Neural progenitor cell (in vitro differentiated cells): Measurements from ENCODE around the gene UBXN11. TPM values are rescaled to one million over a fixed set of nuclear protein-coding genes. Genes with fewer than 3 reads are reported as not detected.

Experiments used
- DNase-seq: peaks from one replicate; pipeline ENCODE4 v3.0.0-alpha.2; 2016; ENCODE audit warnings: low spot score
- H2AFZ ChIP-seq: fragments of 200-600 bp; sonication (generic); replicated peaks from 2 replicates; pipeline ENCODE4 v1.6.1; 2016; ENCODE audit warnings: antibody characterized with exemption
- H3F3A ChIP-seq: fragments of 200-600 bp; sonication (generic); 2 replicates; pipeline ENCODE4 v1.6.1; 2016; ENCODE audit warnings: antibody characterized with exemption, low read depth
- H3K27ac ChIP-seq: fragments of 200-600 bp; sonication (generic); 2 replicates; pipeline ENCODE4 v1.5.1; 2016; ENCODE audit warnings: mild to moderate bottlenecking
- H3K27me3 ChIP-seq: fragments of 200-600 bp; sonication (generic); 2 replicates; pipeline ENCODE4 v1.6.1; 2016; ENCODE audit warnings: mild to moderate bottlenecking, moderate library complexity
- H3K36me3 ChIP-seq: fragments of 200-600 bp; sonication (generic); 2 replicates; pipeline ENCODE4 v1.5.1; 2016
- H3K4me1 ChIP-seq: fragments of 200-600 bp; sonication (generic); 2 replicates; pipeline ENCODE4 v1.6.1; 2016; ENCODE audit warnings: mixed run types
- H3K4me2 ChIP-seq: fragments of 200-600 bp; sonication (generic); 2 replicates; pipeline ENCODE4 v1.6.1; 2016
- H3K4me3 ChIP-seq: fragments of 200-600 bp; sonication (generic); 2 replicates; pipeline ENCODE4 v1.5.1; 2016
- H3K79me2 ChIP-seq: fragments of 200-600 bp; sonication (generic); 2 replicates; pipeline ENCODE4 v1.6.1; 2016; ENCODE audit warnings: low read depth
- H3K9ac ChIP-seq: fragments of 200-600 bp; sonication (generic); 2 replicates; pipeline ENCODE4 v1.6.1; 2016
- H3K9me3 ChIP-seq: fragments of 200-600 bp; sonication (generic); 2 replicates; pipeline ENCODE4 v1.5.1; 2016; ENCODE audit warnings: low read depth
- H4K20me1 ChIP-seq: fragments of 200-600 bp; sonication (generic); 2 replicates; pipeline ENCODE4 v1.6.1; 2016; ENCODE audit warnings: low read depth
- H3K27ac Mint-ChIP-seq: 3 replicates; pipeline ENCODE4 v1.8.0; 2021; ENCODE audit warnings: mixed read lengths
- H3K27me3 Mint-ChIP-seq: 2 replicates; pipeline ENCODE4 v1.8.0; 2022; ENCODE audit warnings: low read depth, mild to moderate bottlenecking, inconsistent platforms, moderate library complexity, mixed read lengths; ENCODE audit not compliant: insufficient read depth
- H3K36me3 Mint-ChIP-seq: 3 replicates; pipeline ENCODE4 v1.8.0; 2021; ENCODE audit warnings: mixed read lengths
- H3K4me1 Mint-ChIP-seq: 3 replicates; pipeline ENCODE4 v1.8.0; 2021; ENCODE audit warnings: mixed read lengths
- H3K4me3 Mint-ChIP-seq: 3 replicates; pipeline ENCODE4 v1.8.0; 2021; ENCODE audit warnings: mild to moderate bottlenecking, moderate library complexity, mixed read lengths
- H3K9me3 Mint-ChIP-seq: 3 replicates; pipeline ENCODE4 v1.8.0; 2020; ENCODE audit warnings: mixed read lengths
- EZH2 ChIP-seq: fragments of 200-600 bp; sonication (generic); IDR thresholded peaks from 2 replicates; pipeline ENCODE4 v1.6.1; 2017; ENCODE audit warnings: antibody characterized with exemption, mild to moderate bottlenecking, moderate library complexity
- EZH2phosphoT487 ChIP-seq: fragments of 200-600 bp; sonication (generic); IDR thresholded peaks from 2 replicates; pipeline ENCODE4 v1.6.1; 2017; ENCODE audit warnings: antibody characterized with exemption
- total RNA-seq: library from RNA; depleted of rRNA; stranded (reverse); fragments of >200 nt; gene quantifications from 2 replicates; pipeline ENCODE4 v1.2.3, GENCODE V29; 2015; ENCODE audit warnings: low replicate concordance
- TF ChIP-seq, protein P1 (sequence below): fragments of 200-600 bp; sonication (generic); IDR thresholded peaks from 2 replicates; pipeline ENCODE4 v1.5.1; 2017; ENCODE audit warnings: antibody characterized with exemption, mild to moderate bottlenecking

The UBXN11 gene
- total RNA-seq, 1 donor from 2014 or later = 5.9 TPM

DNA sequence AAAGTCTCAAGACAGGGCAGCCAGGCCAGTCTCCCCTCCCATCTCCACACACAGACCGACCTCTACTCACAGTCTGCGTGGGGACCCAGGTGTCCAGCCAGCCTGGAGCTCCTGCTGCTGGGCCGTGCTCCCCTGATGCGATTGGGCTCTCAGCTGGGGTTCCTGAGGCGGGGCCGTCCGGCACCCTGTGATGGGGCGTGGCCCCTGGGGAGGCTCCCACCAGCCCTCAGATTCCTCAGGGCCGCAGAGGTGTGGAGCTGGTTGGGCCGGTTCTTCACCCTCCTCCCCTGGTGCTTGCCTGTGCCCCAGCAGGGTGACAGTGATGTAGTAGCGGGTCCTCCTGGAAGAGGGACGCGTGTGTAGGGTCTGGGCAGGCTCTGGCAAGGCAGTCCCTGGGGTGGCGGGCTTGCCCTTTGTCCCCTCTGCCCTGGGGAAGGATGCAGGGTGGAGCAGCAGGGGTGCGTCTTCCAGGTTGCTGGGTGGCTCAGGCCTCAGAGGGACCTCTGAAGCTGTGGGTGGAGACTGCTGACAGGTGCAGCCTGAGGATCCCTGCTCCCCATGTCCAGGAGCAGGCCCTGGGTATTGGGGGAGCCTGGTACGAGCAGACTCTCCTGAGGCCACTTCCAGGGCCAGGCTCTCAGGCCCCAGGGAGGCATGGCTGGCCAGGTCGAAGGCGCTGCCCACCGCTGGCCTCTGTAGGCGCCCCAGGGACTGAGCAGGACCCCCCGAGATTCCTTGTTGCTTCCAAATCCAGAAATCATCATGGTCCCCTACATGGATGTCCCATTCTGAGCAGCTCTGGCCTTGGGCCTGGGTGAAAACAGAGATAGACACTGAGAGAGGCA, 47.8 kb upstream of the UBXN11 start, which contains the start of gene CRYBG2:
CRYBG2 (minus strand) TSS at position 155 of the 845 bp plus-strand sequence. CDS start 7,473 bp downstream, outside the sequence.
- no peak for DNase-seq
- Histone ChIP-seq H4K20me1 (no peaks in the 10 kb centered on the region), H3K27ac (no peak within 1 kb of the TSS), H3K9ac (no peak within 1 kb of the TSS), H3K9me3 (no peaks in the 10 kb centered on the region), H3K4me3 (no peak within 1 kb of the TSS), H3F3A (peaks cover 24% of the 10 kb centered on the region), H3K27me3 (peaks cover 16% of the 10 kb centered on the region), H3K4me2 (no peak within 1 kb of the TSS), H3K4me1 (peaks cover 40% of the 10 kb centered on the region), H2AFZ (no peak within 1 kb of the TSS), H3K79me2 (no peaks in the 10 kb centered on the region), H3K36me3 (no peaks in the 10 kb centered on the region)
- H3K9me3 Mint-ChIP-seq = no peaks in the 10 kb centered on the region
- TF ChIP-seq EZH2 = no peak
- TF ChIP-seq, protein P1, sequence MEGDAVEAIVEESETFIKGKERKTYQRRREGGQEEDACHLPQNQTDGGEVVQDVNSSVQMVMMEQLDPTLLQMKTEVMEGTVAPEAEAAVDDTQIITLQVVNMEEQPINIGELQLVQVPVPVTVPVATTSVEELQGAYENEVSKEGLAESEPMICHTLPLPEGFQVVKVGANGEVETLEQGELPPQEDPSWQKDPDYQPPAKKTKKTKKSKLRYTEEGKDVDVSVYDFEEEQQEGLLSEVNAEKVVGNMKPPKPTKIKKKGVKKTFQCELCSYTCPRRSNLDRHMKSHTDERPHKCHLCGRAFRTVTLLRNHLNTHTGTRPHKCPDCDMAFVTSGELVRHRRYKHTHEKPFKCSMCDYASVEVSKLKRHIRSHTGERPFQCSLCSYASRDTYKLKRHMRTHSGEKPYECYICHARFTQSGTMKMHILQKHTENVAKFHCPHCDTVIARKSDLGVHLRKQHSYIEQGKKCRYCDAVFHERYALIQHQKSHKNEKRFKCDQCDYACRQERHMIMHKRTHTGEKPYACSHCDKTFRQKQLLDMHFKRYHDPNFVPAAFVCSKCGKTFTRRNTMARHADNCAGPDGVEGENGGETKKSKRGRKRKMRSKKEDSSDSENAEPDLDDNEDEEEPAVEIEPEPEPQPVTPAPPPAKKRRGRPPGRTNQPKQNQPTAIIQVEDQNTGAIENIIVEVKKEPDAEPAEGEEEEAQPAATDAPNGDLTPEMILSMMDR = no peak
- TF ChIP-seq EZH2phosphoT487 = no peak
- peaks cover 18% of the 10 kb centered on the region for H3K27me3 Mint-ChIP-seq
- H3K4me3 Mint-ChIP-seq = peak within 1 kb of the TSS; percentile 59
- H3K36me3 Mint-ChIP-seq = no peaks in the 10 kb centered on the region
- H3K27ac Mint-ChIP-seq = peak within 1 kb of the TSS; percentile 72
- peaks cover 74% of the 10 kb centered on the region for H3K4me1 Mint-ChIP-seq

DNA sequence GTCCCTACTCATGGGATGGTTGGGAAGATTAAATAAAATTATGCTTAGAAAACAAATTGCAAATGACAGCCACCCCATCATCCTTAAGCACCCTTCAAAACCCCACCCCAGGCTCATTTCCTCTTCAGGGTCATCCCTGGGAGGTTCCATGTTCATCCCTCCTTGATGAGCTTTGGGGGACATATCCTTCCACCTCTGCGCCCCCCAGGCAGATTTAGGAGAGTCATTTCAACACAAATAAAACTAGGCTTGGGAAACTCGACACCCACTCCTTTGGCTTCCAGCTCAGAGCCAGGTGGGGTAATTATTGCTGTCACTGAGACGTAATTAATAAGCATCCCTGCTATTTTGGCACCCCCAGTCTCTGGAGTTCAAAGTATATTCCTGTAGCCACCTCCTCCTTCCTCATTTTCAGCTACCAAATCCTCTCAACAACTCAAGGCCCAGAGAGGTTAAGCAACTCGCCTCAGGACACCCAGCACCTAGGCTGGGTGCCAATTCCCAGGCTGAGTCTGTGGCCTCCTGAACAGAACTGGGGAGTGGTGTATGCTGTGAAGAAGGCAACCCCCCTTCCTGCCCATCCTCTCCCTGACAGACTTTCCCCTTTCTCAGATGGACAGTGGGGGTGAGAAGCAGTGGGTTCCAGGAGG, 46.9 kb upstream of the UBXN11 start:
- peaks cover 11% of the 10 kb centered on the region for H3K27me3 Mint-ChIP-seq
- Histone ChIP-seq H3K4me3 (no peak overlapping the region), H3K79me2 (no peaks in the 10 kb centered on the region), H3K9ac (no peak overlapping the region), H3K9me3 (no peaks in the 10 kb centered on the region), H3K27ac (no peak overlapping the region), H2AFZ (no peak overlapping the region), H3K4me1 (peaks cover 40% of the 10 kb centered on the region), H3K4me2 (no peak overlapping the region), H3K27me3 (peaks cover 7% of the 10 kb centered on the region), H3K36me3 (no peaks in the 10 kb centered on the region), H4K20me1 (no peaks in the 10 kb centered on the region), H3F3A (peaks cover 24% of the 10 kb centered on the region)
- peak overlapping the region; percentile 59 for H3K4me3 Mint-ChIP-seq
- H3K27ac Mint-ChIP-seq = peak overlapping the region; percentile 58
- no peaks in the 10 kb centered on the region for H3K36me3 Mint-ChIP-seq
- no peak for DNase-seq
- H3K9me3 Mint-ChIP-seq = no peaks in the 10 kb centered on the region
- peaks cover 66% of the 10 kb centered on the region for H3K4me1 Mint-ChIP-seq
- TF ChIP-seq, protein P1 = no peak
- TF ChIP-seq EZH2phosphoT487 (no peak), EZH2 (no peak)

DNA sequence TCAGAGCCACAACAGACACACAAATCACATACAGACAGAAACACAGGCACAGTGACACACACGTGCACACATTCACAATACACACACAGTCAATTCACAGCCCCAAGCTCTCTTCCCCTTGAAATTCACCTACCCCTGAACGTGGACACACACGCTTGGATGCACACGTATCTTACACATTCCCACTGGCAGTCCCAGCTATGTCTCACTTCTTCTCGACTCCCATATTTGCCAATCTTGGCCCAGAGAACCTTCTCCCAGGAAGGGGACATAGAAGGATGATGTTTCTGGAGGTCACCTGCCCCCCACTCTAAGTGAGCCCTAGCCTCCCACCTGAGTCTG, 45.9 kb upstream of the UBXN11 start:
- Histone ChIP-seq H3K79me2 (no peaks in the 10 kb centered on the region), H3F3A (peaks cover 24% of the 10 kb centered on the region), H3K4me2 (peak overlapping the region; percentile 51), H3K4me3 (no peak overlapping the region), H3K27ac (peak overlapping the region; percentile 45), H2AFZ (no peak overlapping the region), H3K27me3 (no peaks in the 10 kb centered on the region), H4K20me1 (no peaks in the 10 kb centered on the region), H3K4me1 (peaks cover 40% of the 10 kb centered on the region), H3K9ac (no peak overlapping the region), H3K36me3 (no peaks in the 10 kb centered on the region), H3K9me3 (no peaks in the 10 kb centered on the region)
- H3K4me1 Mint-ChIP-seq = peaks cover 64% of the 10 kb centered on the region
- peak overlapping the region; percentile 56 for H3K4me3 Mint-ChIP-seq
- no peak for DNase-seq
- H3K9me3 Mint-ChIP-seq = no peaks in the 10 kb centered on the region
- H3K36me3 Mint-ChIP-seq = no peaks in the 10 kb centered on the region
- H3K27me3 Mint-ChIP-seq = peaks cover 7% of the 10 kb centered on the region
- TF ChIP-seq, protein P1 = no peak
- TF ChIP-seq EZH2 (no peak), EZH2phosphoT487 (no peak)
- peak overlapping the region; percentile 97 for H3K27ac Mint-ChIP-seq
